ENCODE results near the gene SLC7A1. TPM values are rescaled to one million over a fixed set of nuclear protein-coding genes. Genes with fewer than 3 reads are reported as not detected.

SLC7A1 gene
- total RNA-seq, 2 experiments from 2014 or later = 11.3 to 12.3 TPM

GRCh38 chr13:29494520-29494919 is 101.0 kb downstream of the SLC7A1 start:
- H3K27ac Mint-ChIP-seq = no peak overlapping the region
- no peaks in the 10 kb centered on the region for H3K9me3 ChIP-seq (ENCODE audit: control insufficient read depth in 1 of 2, insufficient read depth in 1 of 2, low read length in 2 of 2)
- DNase-seq (no peak), ATAC-seq (ENCODE audit: poor library complexity) (no peak)
- no peaks in the 10 kb centered on the region for H3K4me1 ChIP-seq (ENCODE audit: insufficient read depth, low read length)
- H3K9me3 Mint-ChIP-seq = no peaks in the 10 kb centered on the region
- no peaks in the 10 kb centered on the region for H3K36me3 Mint-ChIP-seq (ENCODE audit: low read depth)
- H3K27ac ChIP-seq (ENCODE audit: low read depth in 1 of 2, low read length in 2 of 2) = no peak overlapping the region
- H3K4me1 Mint-ChIP-seq (ENCODE audit: low read depth) = peaks cover 7% of the 10 kb centered on the region
- H3K36me3 ChIP-seq (ENCODE audit: insufficient read depth, low read length) = no peaks in the 10 kb centered on the region
- H3K27me3 ChIP-seq (ENCODE audit: control insufficient read depth in 1 of 2, insufficient read depth in 2 of 2, low read length in 2 of 2) = peaks cover 5 to 9% of the 10 kb centered on the region in 2 experiments
- peaks cover 41% of the 10 kb centered on the region for H3K27me3 Mint-ChIP-seq
- no peak overlapping the region for H3K4me3 ChIP-seq (ENCODE audit: low read length)
- intact Hi-C loops (cut with DNase I, micrococcal nuclease) = no loop called here
- TF ChIP-seq CTCF (IDR thresholded peaks at IDR 0.05) = no peak
- CTCF ChIA-PET = no interaction called here
- no peak overlapping the region for H3K4me3 Mint-ChIP-seq
- POLR2A ChIA-PET = no interaction called here

GRCh38 chr13:29493796-29494195 is 101.7 kb downstream of the SLC7A1 start:
- no peaks in the 10 kb centered on the region for H3K36me3 ChIP-seq (ENCODE audit: insufficient read depth, low read length)
- ChIA-PET CTCF (no interaction called here), POLR2A (no interaction called here)
- peaks cover 5 to 9% of the 10 kb centered on the region in 2 experiments for H3K27me3 ChIP-seq (ENCODE audit: control insufficient read depth in 1 of 2, insufficient read depth in 2 of 2, low read length in 2 of 2)
- H3K4me1 ChIP-seq (ENCODE audit: insufficient read depth, low read length) = no peaks in the 10 kb centered on the region
- H3K4me3 ChIP-seq (ENCODE audit: low read length) = no peak overlapping the region
- intact Hi-C loops (cut with DNase I, micrococcal nuclease) = no loop called here
- no peak overlapping the region for H3K4me3 Mint-ChIP-seq
- DNase-seq (no peak), ATAC-seq (ENCODE audit: poor library complexity) (no peak)
- no peak overlapping the region for H3K27ac ChIP-seq (ENCODE audit: low read depth in 1 of 2, low read length in 2 of 2)
- H3K4me1 Mint-ChIP-seq (ENCODE audit: low read depth) = peaks cover 7% of the 10 kb centered on the region
- H3K9me3 ChIP-seq (ENCODE audit: control insufficient read depth in 1 of 2, insufficient read depth in 1 of 2, low read length in 2 of 2) = no peaks in the 10 kb centered on the region
- no peak overlapping the region for H3K27ac Mint-ChIP-seq
- H3K27me3 Mint-ChIP-seq = peaks cover 39% of the 10 kb centered on the region
- no peak for TF ChIP-seq CTCF (IDR thresholded peaks at IDR 0.05)
- no peaks in the 10 kb centered on the region for H3K36me3 Mint-ChIP-seq (ENCODE audit: low read depth)
- no peaks in the 10 kb centered on the region for H3K9me3 Mint-ChIP-seq

GRCh38 chr13:29491248-29491647 is 104.2 kb downstream of the SLC7A1 start:
- Histone ChIP-seq H3K27me3 (ENCODE audit: control insufficient read depth in 1 of 2, insufficient read depth in 2 of 2, low read length in 2 of 2) (peaks cover 4% of the 10 kb centered on the region in 2 experiments), H3K9me3 (ENCODE audit: control insufficient read depth in 1 of 2, insufficient read depth in 1 of 2, low read length in 2 of 2) (no peaks in the 10 kb centered on the region), H3K36me3 (ENCODE audit: insufficient read depth, low read length) (no peaks in the 10 kb centered on the region), H3K4me3 (ENCODE audit: low read length) (no peak overlapping the region), H3K4me1 (ENCODE audit: insufficient read depth, low read length) (no peaks in the 10 kb centered on the region), H3K27ac (ENCODE audit: low read depth in 1 of 2, low read length in 2 of 2) (no peak overlapping the region)
- Mint-ChIP-seq H3K27me3 (peaks cover 41% of the 10 kb centered on the region), H3K4me3 (no peak overlapping the region), H3K9me3 (no peaks in the 10 kb centered on the region), H3K36me3 (ENCODE audit: low read depth) (no peaks in the 10 kb centered on the region), H3K27ac (no peak overlapping the region), H3K4me1 (ENCODE audit: low read depth) (peaks cover 3% of the 10 kb centered on the region)
- DNase-seq (no peak), ATAC-seq (ENCODE audit: poor library complexity) (no peak)
- intact Hi-C loops (cut with DNase I, micrococcal nuclease) = no loop called here
- no peak for TF ChIP-seq CTCF (IDR thresholded peaks at IDR 0.05)
- ChIA-PET CTCF (no interaction called here), POLR2A (no interaction called here)

Data from CD4-positive, alpha-beta T cell (primary cell).